Chondrocyte (in vitro differentiated cells): ENCODE data around the gene FAM200B. TPM values are rescaled to one million over a fixed set of nuclear protein-coding genes. Genes with fewer than 3 reads are reported as not detected.

Experiments
- DNase-seq: peaks from one replicate; pipeline ENCODE4 v3.0.0; 2021; ENCODE audit warnings: mixed read lengths, low spot score
- H3K27ac Mint-ChIP-seq: one replicate; pipeline ENCODE4 v1.8.0; 2021; ENCODE audit warnings: mild to moderate bottlenecking, moderate library complexity, mixed read lengths; ENCODE audit not compliant: unreplicated experiment
- H3K27me3 Mint-ChIP-seq: 2 replicates; pipeline ENCODE4 v1.8.0; 2021; ENCODE audit warnings: low read depth, mixed read lengths
- H3K36me3 Mint-ChIP-seq: 2 replicates; pipeline ENCODE4 v1.8.0; 2021; ENCODE audit warnings: low read depth, mixed read lengths
- H3K4me1 Mint-ChIP-seq: 2 replicates; pipeline ENCODE4 v1.8.0; 2021; ENCODE audit warnings: low read depth, mild to moderate bottlenecking, mixed read lengths
- H3K4me3 Mint-ChIP-seq: one replicate; pipeline ENCODE4 v1.8.0; 2021; ENCODE audit warnings: mild to moderate bottlenecking, moderate library complexity, mixed read lengths; ENCODE audit not compliant: unreplicated experiment
- H3K9me3 Mint-ChIP-seq: 2 replicates; pipeline ENCODE4 v1.8.0; 2021; ENCODE audit warnings: low read depth, mixed read lengths
- total RNA-seq: library from RNA; stranded (reverse); gene quantifications from 3 replicates; pipeline ENCODE4 v1.2.1, GENCODE V29; 2021
- TF ChIP-seq, protein P1 (sequence below): fragments of 200-600 bp; sonication (generic); IDR thresholded peaks from 2 replicates; pipeline ENCODE4 v1.5.0; 2021; ENCODE audit warnings: antibody characterized with exemption, mild to moderate bottlenecking, moderate library complexity

Gene FAM200B
- total RNA-seq, 1 donor from 2014 or later: 31.8 TPM

DNA sequence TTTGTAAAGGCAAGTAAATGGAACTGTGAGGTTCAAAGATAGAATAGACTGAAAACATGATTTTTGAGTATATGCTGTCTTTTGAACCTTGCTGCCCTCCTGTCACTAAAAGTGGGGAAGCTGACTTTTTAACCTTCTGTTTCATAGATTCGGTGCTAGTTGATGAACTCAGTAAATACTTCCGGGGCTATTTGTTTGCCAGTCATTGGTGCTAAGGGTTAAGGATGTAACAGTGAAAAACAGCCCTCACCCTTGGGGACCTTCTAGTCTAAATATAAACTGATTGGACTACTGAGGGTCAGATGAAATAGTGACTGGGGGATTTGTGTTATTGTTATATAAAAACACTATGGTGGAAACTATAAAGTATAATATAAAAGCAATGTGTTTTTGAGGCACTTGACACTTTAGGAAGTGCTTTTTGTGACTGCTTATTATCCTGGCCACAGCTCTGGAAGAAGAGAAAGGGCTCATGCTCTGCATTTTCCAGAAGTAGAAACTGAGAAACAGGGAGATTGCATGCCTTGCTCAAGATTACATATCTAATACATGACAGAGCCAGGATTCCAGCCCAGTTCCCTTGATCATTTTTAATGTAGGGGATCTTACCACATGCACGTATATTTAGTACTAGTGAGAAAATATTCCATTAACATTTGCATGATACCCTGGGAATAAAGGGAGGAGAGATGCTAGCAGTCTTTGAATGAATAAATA, 25.2 kb downstream of the FAM200B start:
- no peak for DNase-seq

GRCh38 chr4:15707363-15707715, 25.7 kb downstream of the FAM200B start:
- no peak for DNase-seq
- Mint-ChIP-seq H3K27me3 (no peaks in the 10 kb centered on the region), H3K4me1 (peaks cover 13% of the 10 kb centered on the region), H3K27ac (no peak overlapping the region), H3K4me3 (no peak overlapping the region), H3K36me3 (peaks cover 2% of the 10 kb centered on the region), H3K9me3 (no peaks in the 10 kb centered on the region)
- TF ChIP-seq, protein P1, sequence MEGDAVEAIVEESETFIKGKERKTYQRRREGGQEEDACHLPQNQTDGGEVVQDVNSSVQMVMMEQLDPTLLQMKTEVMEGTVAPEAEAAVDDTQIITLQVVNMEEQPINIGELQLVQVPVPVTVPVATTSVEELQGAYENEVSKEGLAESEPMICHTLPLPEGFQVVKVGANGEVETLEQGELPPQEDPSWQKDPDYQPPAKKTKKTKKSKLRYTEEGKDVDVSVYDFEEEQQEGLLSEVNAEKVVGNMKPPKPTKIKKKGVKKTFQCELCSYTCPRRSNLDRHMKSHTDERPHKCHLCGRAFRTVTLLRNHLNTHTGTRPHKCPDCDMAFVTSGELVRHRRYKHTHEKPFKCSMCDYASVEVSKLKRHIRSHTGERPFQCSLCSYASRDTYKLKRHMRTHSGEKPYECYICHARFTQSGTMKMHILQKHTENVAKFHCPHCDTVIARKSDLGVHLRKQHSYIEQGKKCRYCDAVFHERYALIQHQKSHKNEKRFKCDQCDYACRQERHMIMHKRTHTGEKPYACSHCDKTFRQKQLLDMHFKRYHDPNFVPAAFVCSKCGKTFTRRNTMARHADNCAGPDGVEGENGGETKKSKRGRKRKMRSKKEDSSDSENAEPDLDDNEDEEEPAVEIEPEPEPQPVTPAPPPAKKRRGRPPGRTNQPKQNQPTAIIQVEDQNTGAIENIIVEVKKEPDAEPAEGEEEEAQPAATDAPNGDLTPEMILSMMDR: no peak

More for the DNA sequence above, 25.2 kb downstream of the FAM200B start:
- peaks cover 13% of the 10 kb centered on the region for H3K4me1 Mint-ChIP-seq
- H3K9me3 Mint-ChIP-seq: no peaks in the 10 kb centered on the region
- TF ChIP-seq, protein P1: no peak
- H3K36me3 Mint-ChIP-seq: peaks cover 2% of the 10 kb centered on the region
- no peak overlapping the region for H3K4me3 Mint-ChIP-seq
- H3K27ac Mint-ChIP-seq: no peak overlapping the region
- H3K27me3 Mint-ChIP-seq: no peaks in the 10 kb centered on the region

DNA sequence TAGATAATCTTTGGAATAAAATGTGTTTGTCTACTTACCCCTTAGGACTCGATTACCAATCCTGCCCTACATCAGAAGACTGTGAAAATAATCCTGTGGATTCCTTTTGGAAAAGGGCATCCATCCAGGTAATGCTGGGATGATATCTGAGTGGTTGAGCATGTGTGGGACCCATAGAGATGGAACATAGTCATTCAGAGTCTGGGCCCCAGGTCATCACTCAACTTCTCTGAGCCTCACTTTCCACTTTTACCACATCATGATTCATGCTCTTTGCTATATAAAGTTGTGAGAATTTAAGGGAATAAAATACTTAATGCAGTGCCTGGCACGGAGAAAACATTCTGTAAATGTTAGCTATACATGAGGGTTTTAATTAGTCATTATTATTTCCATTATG, 30.1 kb downstream of the FAM200B start:
- H3K27me3 Mint-ChIP-seq: no peaks in the 10 kb centered on the region
- TF ChIP-seq, protein P1: no peak
- no peaks in the 10 kb centered on the region for H3K9me3 Mint-ChIP-seq
- H3K4me3 Mint-ChIP-seq: no peak overlapping the region
- H3K27ac Mint-ChIP-seq: no peak overlapping the region
- no peaks in the 10 kb centered on the region for H3K36me3 Mint-ChIP-seq
- H3K4me1 Mint-ChIP-seq: peaks cover 37% of the 10 kb centered on the region
- DNase-seq: no peak

- no peaks in the 10 kb centered on the region for H3K9me3 Mint-ChIP-seq
- no peak overlapping the region for H3K27ac Mint-ChIP-seq
- no peaks in the 10 kb centered on the region for H3K27me3 Mint-ChIP-seq
- DNase-seq: no peak
- H3K4me1 Mint-ChIP-seq: peaks cover 37% of the 10 kb centered on the region
- TF ChIP-seq, protein P1: no peak
- H3K36me3 Mint-ChIP-seq: no peaks in the 10 kb centered on the region
- H3K4me3 Mint-ChIP-seq: no peak overlapping the region
Measured at GRCh38 chr4:15712214-15712613, 30.6 kb downstream of the FAM200B start.

DNA sequence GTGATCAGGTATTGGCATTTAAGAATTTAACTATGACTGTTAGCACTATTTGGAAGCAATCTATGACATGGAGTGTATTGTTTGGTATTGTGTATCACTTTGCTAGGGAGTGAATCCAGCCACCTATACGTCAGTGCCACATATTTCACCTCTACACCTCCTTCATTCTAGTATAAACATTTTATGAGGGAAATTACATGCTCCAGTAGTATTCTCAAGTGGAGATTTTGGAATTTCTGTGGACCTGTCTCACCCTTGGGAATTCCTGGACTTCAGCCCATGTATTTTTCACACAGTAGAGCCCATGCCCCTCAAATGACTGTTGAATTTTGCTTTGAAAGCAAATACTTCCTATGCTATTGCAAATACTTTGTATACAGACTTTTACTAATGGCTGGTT, 32.5 kb downstream of the FAM200B start:
- H3K4me3 Mint-ChIP-seq: no peak overlapping the region
- H3K4me1 Mint-ChIP-seq: peaks cover 43% of the 10 kb centered on the region
- TF ChIP-seq, protein P1: no peak
- H3K27ac Mint-ChIP-seq: peak overlapping the region; percentile 54
- no peaks in the 10 kb centered on the region for H3K9me3 Mint-ChIP-seq
- DNase-seq: no peak
- H3K36me3 Mint-ChIP-seq: no peaks in the 10 kb centered on the region
- no peaks in the 10 kb centered on the region for H3K27me3 Mint-ChIP-seq
